Measurements from ENCODE around the gene IDUA.
"Not testable (repeated sequence)": the region's sequence is repeated elsewhere in the genome, so short reads cannot be mapped to it uniquely, and the experiment has no call there.

The IDUA gene

DNA sequence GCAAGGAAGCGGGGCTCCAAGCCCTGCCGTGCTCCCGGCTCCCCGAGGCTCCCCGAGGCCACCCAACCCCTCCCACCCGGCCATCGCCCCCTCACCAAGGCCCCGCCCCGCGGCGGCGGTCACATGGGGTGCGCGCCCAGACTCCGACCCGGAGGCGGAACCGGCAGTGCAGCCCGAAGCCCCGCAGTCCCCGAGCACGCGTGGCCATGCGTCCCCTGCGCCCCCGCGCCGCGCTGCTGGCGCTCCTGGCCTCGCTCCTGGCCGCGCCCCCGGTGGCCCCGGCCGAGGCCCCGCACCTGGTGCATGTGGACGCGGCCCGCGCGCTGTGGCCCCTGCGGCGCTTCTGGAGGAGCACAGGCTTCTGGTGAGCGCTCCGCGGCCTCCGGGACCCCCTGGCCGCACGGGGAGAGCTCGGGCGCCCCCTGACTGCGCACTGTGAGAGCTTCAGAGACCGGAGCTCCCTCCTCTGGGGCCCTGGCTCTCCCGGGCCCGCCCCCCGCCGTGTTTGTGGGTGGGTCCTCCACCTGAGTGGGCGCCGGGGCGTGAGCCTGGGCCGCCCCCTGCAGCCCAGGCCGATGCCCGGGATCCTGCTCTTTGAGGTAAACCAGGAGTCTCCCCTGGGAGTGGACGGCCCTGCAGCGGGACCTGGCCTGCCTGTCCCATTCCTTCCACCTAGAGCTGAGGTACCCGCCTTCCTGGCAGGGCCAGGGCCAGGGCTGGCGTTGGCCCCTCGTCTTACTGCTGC lies at the start of gene IDUA:
IDUA (plus strand) TSS at position 166 of the 745 bp plus-strand sequence; CDS start at position 207, 41 bp downstream.
- no peak for DNase-seq

DNA sequence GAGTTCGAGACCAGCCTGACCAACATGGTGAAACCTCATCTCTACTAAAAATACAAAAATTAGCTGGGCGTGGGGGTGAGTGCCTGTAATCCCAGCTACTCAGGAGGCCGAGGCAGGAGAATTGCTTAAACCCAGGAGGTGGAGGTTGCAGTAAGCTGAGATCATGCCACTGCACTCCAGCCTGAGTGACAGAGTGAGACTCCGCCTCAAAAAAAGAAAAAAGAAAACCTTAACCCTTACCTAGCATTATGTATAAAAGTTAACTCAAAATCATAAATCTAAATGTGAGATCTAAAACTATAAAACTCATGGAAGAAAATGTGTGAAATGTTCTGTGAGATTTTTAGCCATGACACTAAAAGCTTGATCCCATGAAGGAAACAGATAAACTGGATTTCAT lies 47.3 kb upstream of the IDUA start:
- not testable (repeated sequence) for DNase-seq

DNA sequence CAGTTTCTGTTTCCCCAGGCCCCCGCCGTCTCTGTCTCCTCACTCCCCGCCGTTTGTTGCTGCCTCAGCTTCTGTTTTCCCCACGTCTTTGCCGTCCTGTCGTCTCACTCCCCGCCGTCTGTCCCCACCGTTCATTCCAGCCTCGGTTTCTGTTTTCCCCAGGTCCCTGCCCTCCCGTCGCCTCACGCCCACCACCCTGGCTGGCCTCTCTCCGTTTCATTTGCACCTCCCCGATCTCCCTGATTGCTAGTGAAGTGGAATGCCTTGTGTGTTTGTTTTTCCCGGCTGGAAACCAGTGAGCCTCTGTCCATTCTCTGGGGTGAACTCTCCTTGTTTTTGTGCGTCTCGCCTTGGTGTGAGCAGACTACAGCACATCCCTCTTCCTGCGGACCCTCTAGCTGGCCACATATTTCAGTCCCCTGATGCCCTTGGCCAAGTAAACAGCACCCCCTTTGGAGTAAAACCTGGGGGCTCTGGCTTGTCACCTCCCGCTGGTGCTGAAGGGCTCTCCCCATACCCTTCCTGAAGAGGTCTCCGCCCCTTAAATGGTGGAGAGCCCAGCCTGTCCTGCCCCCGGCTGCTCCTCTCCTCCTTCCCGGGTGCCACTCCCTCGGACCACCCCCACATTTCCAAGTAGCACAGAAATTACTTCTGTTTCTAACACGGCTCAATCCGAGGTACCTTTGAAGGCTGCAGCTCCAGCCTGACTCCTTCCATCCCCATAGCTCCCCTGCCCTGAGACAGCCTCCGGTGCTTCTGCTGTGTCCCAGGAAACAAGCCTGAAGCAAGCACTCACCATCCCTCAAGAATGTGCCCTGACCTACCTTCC lies 41.4 kb upstream of the IDUA start:
- no peak for DNase-seq

DNA sequence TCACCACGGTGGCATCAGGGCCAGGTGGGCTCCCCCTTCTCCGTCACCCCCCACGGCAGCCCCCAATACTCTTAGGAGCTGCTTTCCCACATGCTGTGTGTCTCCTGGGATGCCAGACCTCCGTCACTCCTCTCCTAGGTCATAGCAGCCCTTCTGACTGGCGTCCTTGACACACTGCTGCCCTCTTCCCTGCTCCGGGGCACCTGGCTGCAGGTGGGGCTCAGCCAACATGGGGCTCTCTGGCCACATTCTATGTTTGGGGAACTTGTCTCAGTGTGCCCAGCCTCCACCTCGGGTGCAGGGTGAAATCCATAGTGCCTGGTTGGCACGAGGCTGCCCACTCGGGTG lies 40.8 kb upstream of the IDUA start:
- no peak for DNase-seq

DNA sequence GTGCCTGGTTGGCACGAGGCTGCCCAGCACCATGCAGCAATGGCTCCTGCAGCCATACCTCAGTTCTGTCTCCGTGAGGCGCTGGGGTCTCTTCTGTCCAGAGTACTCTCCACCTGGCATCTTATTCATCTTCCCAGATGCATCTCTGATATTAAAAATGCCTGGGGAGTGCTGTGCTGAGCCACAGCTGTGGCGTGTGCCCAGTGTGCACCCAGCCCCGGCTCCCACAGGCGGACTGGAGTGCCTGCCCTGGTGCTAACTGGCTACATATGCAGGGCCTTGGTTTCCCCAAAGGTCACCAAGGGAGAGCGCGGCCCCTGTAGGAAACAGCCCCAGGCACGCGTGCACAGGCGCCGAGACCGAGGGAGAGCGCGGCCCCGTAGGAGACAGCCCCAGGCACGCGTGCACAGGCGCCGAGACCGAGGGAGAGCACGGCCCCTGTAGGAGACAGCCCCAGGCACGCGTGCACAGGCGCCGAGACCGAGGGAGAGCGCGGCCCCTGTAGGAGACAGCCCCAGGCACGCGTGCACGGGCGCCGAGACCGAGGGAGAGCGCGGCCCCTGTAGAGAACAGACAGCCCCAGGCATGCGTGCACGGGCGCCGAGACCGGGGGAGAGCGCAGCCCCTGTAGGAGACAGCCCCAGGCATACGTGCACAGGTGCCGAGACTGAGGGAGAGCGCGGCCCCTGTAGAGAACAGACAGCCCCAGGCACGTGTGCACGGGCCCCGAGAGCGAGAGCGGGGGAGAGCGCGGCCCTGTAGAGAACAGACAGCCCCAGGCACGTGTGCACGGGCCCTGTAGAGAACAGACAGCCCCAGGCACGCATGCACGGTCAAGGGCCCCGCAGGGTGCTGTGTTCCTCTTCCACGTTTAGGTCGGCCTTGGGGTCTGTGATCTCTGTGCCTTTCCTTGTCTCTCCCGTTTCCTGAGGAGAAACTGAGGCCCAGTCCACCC lies 40.0 kb upstream of the IDUA start:
- DNase-seq: no peak

DNA sequence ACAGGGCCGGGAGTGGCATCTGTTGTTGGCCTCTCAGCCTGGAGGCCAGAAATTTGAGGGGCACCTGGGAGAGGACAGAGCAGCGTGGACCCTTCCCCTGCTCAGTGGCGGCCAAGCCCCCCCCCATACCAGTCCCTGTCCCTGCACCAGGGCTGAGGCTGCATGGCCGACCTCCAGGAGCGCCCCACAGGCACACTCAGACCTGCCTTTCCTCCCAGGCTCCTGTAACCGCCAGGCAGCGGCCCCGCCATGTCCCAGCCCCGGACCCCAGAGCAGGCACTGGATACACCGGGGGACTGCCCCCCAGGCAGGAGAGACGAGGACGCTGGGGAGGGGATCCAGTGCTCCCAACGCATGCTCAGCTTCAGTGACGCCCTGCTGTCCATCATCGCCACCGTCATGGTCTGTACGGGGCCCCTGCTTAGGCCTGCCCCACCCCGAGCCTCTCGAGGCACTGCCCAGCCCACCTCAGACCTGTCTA lies 39.3 kb upstream of the IDUA start:
- no peak for DNase-seq

DNA sequence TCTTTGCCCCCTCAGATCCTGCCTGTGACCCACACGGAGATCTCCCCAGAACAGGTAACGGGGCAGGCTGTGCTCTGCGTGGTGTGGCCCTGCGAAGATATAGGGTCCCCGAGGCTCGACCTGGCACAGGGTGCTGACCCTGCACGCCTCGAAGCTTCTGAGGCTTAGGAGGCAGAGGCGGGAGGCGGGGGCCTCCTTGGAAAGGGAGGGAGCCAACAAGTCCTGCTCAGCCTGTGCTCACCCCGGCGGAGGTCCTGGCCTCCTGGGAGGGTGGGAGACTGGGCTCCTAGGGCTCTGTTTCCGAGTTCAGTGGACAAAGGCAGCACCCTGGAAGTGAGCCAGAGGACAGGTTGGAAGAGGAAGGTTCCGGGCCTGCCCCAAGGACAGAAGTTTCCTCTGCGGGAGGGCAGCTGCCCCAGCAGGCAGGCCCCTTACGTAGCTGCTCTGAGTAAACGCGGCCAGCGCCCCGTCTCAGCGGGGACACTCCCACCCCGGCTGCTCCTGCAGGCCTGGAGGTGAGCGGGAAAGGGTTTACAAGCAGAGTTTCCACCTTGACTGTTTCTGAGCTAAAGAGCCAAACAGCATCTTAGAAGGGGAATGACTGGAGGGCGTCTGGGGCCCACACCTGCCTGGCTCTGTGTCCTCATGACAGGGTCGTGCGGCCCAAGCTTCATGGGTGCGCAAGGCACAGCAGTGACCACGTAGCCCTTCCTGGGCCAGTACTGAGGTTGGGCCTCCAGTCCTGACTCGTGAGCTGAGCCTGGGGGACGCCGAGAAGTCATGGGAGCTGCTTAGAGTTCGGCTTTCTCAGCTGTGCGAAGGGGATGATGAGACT lies 38.5 kb upstream of the IDUA start:
- DNase-seq: no peak

DNA sequence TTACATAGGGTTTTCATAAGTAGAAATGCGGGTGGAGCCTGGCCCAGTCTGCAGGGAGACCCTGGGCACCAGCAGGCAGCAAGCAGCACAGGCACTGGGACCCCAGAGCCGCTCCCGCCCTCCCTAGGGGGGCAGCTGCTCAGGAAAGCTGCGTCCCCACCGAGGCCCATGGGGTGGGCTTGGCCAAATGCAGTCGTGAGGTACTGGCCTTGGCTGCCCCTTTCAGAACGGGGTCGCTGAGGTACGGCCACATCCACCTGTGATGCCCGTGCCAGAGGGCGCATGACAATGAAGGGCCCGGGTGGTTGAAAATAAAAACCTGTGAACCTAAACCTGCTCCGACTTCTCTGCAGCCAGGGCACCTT lies 37.9 kb upstream of the IDUA start:
- DNase-seq: no peak

DNA sequence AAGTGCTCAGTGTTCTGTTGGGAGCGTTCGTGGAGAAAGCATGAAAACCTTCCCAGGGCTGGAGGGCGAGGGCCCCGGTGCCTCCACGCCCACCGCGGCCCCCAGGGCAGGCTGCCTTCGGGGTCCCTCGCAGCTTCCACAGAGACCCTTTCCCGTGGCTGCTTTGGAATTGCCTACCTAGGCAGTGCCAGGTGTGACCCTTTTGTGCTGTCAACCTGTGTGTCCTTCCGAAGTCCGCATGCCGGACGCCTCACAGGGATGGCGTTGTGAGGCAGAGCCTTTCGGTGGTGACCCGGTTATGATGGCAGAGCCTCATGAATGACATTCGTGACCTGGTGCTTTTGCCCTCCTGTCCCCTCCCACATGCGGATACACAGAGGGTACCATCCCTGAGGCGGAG lies 37.2 kb upstream of the IDUA start:
- no peak for DNase-seq

DNA sequence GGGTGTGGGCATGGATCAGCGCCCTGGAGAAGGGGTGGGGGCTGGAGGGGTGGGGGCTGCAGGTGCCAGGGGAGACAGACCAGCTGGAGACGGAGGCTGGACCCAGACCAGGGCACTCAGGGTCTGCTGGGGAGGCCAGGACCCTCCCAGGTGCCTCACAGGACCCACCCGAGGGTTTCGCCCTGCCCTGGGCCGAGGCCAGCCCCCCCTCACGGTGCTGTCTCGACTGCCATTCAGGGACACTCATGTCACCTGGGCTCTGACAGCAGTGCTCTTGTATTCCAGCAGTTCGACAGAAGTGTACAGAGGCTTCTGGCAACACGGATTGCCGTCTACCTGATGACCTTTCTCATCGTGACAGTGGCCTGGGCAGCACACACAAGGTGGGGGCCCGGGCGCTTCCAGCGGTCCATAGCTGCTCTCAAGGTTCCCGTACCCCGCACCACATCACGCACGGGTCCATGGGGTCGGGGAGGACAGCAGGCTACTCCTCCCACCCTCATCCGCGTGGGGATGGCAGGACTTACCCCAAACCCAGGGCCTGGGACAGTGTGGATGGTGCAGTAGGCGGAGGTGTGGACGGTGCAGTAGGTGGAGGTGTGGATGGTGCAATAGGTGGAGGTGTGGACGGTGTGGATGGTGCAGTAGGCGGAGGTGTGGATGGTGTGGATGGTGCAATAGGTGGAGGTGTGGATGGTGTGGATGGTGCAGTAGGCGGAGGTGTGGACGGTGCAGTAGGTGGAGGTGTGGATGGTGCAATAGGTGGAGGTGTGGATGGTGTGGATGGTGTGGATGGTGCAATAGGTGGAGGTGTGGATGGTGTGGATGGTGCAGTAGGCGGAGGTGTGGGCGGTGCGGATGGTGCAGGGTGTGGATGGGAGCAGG lies 36.5 kb upstream of the IDUA start:
- DNase-seq: no peak

DNA sequence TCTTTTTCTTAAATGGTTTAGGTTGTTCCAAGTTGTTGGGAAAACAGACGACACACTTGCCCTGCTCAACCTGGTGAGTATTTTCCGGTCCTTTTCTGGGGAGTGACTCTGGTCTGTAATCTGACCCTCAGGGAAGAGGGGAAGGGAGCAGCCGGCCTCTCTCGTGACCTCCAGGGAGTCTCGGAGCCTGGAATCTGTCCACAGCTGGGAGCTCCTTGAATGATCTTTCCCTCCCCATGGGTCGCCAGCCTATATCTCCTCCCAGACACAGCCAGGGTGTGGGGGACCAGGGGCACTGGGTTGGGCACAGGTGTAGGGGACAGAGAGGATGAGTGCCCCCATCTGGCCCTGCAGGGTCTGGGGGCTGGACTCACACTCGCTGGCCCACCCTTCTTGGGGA lies 35.7 kb upstream of the IDUA start:
- no peak for DNase-seq

DNA sequence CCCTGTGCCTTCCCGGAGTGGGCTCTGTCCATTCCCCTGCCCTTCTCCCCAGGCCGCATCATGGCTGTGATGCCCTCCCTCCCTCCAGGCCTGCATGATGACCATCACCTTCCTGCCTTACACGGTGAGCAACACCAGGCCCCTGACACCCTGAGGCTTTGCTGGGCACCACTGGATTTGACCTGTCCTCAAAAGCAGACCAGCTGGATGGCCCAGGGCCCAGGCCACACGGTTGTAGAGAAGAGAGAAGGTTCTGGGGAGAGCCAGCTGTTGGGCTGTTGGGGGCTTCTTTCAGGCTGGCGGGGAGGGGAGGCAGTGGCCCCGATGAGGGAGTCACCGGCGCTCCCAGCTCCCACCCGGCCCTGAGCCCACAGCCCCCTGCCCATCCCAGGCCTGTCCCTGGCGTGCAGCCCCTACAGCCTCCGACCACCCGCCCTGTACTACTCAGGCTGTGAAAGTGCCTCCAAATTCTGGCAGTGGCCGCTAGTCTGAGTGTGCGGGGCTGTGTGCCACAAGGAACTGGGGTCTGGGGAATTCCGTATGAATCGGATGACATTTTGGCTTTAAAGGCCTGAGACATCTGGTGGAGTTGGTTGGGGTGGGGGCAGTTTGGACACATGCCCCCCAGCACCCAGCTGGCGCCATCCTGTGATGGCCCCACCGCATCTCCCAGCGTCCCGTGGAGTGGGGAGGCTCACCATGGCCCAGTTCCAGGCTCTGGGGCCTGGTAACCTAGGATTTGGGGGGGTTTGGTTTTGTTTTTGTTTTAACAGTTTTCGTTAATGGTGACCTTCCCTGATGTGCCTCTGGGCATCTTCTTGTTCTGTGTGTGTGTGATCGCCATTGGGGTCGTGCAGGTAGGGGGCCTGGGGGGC lies 35.0 kb upstream of the IDUA start:
- no peak for DNase-seq

DNA sequence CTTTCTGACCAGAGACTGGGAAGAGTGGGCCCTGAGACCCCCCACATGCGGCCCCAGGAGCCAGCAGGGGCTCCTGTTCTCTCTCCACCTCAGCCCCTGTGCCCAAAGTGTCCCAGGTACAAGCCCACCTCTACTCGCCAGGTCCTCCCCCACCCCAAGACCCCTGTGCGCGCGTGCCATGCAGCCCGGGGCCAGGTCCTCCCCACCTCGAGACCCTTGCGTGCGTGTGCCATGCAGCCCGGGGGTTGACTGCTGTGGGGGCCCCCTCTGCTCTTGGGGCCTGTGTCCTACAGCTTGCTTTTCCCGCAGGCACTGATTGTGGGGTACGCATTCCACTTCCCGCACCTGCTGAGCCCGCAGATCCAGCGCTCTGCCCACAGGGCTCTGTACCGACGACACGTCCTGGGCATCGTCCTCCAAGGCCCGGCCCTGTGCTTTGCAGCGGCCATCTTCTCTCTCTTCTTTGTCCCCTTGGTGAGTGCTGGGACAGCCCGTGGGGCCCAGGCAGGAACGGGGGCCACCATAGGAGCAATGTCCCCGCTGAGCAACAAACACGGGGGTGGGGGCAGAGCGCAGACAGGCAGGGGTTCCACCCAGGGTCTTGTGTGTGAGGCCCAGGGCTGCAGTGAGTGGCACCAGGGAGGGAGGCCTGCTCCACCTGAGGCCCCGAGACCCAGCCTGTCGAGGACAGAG lies 33.8 kb upstream of the IDUA start:
- no peak for DNase-seq

DNA sequence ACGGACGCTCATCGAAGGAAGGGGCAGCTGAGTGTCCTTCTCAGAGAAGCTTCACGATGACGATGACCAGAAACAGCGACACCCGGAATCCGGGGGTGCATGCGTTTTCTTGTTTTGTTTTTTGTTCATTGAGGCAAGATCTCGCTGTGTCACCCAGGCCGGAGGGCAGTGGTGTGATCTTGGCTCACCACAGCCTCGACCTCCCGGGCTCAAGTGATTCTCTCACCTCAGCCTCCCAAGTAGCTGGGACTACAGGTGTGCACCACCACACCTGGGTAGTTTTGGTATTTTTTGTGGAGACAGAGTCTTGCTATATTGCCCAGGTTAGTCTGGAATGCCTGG lies 33.3 kb upstream of the IDUA start:
- DNase-seq: no peak

DNA sequence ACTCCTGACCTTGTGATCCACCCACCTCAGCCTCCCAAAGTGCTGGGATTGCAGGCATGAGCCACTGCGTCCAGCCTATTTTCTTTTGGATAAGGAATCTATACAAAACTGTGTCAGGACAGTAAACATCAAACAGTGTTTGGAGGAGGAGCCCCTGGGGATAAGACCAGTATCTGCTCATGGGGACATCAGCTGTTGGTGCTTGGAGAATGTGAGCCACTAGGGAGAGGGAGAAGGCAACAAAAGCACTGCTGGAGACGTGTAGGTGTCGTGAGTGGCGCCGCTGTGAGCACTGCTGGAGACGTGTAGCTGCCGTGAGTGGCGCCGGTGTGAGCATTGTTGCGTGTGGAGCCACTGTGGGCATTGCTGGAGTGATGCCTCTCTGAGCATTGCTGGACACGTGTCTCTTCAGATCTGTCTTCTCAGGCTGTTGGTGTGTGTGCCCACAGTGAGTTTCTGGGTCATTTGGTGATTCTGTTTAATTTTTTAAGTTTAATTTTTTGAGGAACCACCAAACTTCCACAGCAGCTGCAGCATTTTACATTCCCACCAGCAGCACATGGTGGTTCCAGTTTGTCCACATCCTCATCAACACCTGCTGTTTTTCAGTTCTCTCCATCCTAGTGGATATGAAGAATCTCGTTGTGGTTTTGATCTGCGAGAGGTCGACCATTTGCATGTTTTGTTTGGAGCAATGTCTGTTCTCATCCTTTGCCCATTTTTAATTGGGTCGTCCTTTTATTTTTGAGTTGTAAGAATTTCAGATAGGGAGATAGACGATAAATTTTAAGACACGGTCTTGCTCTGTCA lies 32.4 kb upstream of the IDUA start:
- DNase-seq: no peak

DNA sequence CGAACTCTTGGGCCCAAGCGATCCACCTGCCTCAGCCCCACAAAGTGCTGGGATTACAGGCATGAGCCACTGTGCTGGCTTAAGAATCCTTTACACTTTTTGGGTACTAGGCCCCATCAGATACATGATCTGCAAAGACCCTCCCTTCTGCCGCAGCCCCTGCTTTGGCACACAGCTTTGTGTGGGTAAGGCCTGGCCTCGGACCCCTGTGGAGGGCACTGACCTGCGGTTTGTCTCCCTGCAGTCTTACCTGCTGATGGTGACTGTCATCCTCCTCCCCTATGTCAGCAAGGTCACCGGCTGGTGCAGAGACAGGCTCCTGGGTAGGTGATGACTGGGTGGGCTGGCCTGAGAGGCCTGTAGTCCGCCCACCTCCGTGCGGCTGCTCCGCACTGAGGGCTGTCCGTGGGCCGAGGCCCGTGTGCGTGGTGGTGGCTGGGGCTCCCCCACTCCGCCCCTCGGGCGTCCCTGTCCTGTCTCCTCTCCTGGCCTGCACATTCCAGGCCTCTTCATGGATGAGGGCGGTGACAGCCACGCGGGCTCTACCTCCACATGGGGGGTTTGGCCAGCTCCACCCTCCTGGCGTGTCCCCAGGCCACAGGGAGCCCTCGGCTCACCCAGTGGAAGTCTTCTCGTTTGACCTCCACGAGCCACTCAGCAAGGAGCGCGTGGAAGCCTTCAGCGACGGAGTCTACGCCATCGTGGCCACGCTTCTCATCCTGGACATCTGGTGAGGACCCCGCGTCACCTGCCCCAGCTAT lies 31.5 kb upstream of the IDUA start:
- DNase-seq: no peak

DNA sequence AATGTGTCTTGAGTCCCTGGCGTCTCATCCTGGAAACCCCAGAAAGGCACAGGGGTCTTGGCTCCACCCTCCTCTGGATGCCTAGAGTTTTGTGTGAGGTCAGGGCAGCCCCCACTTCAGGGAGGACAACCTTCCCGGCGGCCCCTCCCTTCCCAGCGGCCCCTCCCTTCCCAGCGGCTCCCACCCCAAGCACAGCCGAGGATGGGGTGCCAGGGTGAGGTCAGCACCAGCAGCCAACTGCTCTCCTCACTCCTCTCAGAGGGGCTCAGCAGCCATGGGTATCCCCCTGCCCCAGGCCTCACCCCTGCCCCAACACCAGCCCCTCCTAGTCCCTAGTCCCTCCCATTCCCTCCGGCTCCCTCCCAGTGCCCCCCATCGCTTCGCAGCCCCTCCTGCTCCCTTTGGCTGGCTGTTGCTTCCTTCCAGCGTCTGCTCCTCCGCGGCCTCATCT lies 30.9 kb upstream of the IDUA start:
- DNase-seq: no peak

Measured in NCI-H748 treated with DMSO at 0.1 percent for 48 hours (cell line).